DMS153 (cell line): ENCODE data around the gene THSD8.
"Not testable (repeated sequence)": the region's sequence is repeated elsewhere in the genome, so short reads cannot be mapped to it uniquely, and the experiment has no call there.

ENCODE experiments used
- DNase-seq: peaks from one replicate; lab custom pipeline; 2025; lab: John Stamatoyannopoulos, UW

The THSD8 gene

DNA sequence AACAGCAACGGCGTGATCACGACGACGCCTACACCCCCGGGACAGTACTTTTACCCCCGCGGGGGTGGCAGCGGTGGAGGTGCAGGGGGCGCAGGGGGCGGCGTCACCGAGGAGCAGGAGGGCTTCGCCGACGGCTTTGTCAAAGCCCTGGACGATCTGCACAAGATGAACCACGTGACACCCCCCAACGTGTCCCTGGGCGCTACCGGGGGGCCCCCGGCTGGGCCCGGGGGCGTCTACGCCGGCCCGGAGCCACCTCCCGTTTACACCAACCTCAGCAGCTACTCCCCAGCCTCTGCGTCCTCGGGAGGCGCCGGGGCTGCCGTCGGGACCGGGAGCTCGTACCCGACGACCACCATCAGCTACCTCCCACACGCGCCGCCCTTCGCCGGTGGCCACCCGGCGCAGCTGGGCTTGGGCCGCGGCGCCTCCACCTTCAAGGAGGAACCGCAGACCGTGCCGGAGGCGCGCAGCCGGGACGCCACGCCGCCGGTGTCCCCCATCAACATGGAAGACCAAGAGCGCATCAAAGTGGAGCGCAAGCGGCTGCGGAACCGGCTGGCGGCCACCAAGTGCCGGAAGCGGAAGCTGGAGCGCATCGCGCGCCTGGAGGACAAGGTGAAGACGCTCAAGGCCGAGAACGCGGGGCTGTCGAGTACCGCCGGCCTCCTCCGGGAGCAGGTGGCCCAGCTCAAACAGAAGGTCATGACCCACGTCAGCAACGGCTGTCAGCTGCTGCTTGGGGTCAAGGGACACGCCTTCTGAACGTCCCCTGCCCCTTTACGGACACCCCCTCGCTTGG, 9.6 kb upstream of the THSD8 start:
- DNase-seq = peak; percentile 61

DNA sequence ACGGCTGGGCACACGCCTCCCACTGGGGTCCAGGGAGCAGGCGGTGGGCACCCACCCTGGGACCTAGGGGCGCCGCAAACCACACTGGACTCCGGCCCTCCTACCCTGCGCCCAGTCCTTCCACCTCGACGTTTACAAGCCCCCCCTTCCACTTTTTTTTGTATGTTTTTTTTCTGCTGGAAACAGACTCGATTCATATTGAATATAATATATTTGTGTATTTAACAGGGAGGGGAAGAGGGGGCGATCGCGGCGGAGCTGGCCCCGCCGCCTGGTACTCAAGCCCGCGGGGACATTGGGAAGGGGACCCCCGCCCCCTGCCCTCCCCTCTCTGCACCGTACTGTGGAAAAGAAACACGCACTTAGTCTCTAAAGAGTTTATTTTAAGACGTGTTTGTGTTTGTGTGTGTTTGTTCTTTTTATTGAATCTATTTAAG, 9.0 kb upstream of the THSD8 start:
- no peak for DNase-seq

DNA sequence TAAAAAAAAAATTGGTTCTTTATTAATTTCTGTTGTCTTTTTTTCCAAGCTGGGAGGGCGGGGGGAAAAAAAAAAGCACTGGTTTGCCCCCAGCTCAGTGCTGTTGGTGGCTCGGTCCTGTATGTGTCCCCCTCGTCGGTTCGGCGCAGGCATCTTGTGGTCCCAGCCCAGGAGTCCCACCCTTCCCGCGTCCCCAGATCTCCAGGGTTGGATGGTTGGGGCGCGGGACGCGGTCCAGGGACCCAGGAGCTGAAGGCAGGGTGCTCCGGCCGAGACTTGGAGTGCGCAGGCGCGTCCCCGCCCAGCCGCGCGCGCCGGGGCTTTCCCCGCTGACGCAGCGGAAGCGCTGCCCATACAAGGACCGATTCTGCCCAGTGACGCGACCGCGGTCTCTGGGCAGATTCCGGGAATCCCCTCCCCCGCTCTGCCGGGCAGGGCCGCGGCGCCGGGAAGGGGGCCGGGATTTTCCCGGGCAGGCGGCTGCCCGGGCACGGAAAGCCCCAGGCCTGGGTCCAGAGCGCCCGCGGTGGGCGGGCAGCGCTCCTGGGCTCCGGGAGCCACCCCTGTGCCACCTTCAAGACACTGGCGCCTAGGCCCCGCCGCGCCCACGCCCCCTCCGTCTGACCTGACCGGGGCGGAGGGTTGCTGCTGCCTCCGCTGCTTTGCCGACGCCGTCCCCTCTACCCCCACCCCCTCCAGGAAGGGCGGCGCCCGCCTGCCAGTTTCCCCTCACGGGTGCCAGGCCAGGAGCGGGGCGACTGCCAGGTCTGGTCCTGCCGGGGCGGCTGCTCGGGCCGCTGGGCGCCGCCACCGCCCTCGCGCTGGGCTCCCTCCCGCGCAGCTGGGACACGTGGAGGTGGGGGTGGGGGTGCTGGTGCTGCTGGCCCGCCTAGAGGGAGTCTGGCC, 8.3 kb upstream of the THSD8 start:
- DNase-seq = peak; percentile 87

DNA sequence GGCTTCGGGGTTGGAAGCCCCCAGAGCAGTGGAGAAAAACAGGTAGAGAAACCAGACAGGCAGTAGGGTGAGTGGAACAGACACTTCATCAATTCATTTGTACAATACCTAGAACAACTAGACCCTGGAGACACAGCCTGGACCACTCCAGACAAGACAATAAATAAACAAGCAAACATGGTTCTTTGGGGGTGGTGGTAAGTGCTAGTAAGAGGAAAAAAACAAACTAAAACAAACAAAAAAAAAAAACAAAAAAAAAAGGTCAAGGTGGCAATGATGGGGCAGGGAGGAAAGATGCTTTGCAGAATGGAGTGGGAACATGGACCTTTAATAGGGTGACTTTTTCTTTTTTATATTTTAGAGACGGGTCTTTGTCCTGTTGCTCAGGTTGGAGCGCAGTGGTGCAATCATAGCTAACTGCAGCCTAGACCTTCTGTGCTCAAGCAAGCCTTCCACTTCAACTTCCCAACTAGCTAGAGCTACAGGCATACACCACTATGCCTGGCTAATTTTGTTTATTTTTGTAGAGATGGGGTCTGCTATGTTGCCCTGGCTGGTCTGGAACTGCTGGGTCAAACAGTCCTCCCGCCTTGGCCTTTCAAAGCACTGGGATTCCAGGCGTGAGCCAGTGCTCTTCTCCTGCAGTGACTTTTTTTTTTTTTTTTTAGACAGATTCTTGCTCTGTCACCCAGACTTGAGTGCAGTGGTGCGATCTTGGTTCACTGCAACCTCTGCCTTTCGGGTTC, 7.5 kb upstream of the THSD8 start:
- no peak for DNase-seq

DNA sequence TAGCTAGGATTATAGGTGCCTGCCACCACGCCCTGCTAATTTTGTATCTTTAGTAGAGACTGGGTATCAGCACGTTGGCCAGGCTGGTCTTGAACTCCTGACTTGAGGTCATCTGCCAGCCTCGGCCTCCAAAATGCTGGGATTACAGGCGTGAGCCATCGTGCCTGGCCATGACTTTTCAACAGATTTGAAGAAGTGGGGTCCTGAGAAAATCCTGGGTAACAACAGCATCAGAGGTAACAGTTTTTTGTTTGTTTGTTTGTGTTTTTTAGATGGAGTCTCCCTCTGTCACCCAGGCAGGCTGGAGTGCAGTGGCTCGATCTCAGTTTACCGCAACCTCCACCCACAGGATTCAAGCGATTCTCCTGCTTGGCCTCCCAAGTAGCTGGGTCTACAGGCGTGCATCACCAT, 6.9 kb upstream of the THSD8 start:
- no peak for DNase-seq

DNA sequence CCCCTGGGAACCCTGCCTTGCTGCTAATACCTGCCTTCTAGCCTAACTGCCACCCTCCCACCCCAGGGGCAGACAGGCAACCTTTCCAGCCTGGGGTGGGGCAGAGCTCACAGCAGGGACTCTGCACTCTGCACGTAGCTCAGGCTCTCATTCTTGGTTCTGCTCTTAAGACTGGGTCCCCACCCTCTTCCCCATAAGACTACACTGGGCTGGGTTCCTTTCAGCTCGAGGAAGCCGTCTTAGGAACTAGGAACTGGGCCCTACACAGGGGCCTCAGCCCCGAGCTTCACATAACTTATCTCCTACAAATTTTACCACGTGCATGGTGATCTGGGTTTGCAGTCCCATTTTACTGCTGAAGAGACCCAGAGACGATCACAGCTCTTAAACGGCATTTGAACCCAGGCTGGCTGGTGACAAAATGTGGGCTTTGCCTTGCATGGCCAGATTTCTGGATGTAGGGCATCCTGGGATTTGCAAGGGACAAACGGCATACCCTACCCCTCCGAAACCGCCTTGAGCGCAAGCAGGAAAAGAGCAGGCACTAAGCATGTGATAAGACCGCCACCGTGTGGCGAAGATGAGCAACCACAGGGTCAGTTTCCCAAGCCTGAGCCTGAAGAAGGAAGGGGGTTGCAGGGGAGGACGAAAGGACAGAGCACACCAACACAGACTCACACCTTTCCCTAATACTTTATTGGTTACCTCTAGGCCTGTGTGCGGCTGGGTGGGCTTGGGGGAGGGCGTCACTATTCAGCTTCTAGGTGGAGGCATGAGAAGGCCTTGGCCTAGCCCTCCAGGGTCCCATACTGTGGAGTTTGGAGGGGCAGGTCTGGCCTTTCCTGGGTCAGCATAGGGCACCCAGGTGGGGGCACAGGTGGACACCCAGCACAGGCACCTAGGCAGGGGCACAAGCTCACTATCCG, 5.5 kb upstream of the THSD8 start:
- peak; percentile 54 for DNase-seq

DNA sequence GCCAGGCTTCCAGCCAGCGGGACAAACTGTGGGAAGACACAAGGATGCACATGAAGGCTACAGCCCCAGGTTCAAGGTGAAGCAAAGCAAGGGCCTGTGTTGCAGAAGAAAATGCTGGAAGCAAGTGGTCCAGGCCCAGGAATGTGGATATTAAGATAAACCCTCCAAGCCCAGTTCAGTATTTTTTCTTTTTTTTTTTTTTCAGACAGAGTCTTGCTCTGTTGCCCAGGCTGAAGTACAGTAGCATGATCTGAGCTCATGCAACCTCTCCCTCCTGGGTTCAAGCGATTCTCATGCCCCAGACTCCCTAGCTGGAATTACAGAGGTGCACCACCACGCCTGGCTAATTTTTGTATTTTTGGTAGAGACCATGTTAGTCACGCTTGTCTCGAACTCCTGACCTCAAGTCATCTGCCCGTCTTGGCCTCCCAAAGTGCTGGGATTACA, 4.7 kb upstream of the THSD8 start:
- no peak for DNase-seq

DNA sequence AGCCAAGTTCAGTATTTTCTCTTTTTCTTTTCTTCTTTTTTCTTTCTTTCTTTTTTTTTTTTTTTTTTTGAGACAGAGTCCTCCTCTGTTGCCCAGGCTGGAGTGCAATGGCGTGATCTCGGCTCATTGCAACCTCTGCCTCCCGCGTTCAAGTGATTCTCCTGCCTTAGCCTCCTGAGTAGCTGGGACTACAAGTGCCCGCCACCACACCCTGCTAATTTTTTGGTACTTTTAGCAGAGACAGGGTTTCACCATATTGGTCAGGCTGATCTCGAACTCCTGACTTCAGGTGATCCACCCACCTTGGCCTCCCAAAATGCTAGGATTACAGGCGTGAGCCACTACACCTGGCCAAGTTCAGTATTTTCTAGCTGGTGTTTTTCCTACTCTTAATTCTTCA, 4.3 kb upstream of the THSD8 start:
- DNase-seq = not testable (repeated sequence)

DNA sequence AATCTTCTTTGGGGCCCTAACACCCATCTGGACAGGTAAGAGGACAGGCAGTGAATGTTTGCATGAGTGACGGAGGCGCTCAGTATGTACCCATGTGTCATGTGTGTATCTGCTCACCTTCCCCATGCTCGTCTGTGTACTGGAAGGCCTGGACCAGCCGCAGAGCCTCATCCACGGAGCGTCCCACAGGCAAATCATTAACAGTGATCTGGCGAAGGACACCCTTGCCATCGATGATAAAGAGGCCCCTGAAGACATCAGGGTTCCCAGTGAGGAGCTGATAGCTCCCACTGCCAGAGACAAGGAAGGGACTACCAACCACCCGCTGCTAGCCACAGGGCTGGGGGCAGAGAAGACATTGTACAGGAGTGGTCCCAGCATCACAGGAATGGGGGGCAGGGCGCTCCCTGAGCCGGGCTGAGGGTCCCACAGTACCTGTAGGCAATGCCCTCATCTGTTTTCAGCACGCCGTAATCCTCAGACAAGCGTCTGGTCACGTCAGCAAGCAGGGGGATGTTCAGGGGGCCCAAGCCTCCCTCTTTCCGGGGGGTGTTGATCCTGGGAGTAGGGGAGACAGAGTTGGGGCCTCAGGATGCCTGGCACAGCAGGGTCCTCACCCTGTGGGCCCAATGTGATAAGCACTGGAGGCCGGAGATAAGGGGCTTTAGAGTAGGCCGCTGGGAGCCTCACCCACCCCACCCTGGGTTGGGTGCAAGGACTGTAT, 2.0 kb upstream of the THSD8 start:
- no peak for DNase-seq

DNA sequence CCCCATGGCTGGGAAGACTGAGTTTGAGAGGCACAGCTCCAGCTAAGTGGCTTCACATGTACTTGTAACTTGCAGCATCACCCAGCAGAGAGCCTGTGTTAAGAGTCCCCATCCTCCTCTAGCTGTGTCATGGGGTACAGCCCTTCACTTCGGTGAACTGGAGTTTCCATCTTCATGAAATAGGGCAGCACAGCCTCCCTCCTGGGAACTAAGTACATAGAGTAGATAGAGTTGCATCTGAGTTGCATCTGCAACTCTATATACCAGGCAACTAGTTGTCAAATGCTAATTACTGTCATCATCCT, 1.5 kb upstream of the THSD8 start:
- DNase-seq = no peak

DNA sequence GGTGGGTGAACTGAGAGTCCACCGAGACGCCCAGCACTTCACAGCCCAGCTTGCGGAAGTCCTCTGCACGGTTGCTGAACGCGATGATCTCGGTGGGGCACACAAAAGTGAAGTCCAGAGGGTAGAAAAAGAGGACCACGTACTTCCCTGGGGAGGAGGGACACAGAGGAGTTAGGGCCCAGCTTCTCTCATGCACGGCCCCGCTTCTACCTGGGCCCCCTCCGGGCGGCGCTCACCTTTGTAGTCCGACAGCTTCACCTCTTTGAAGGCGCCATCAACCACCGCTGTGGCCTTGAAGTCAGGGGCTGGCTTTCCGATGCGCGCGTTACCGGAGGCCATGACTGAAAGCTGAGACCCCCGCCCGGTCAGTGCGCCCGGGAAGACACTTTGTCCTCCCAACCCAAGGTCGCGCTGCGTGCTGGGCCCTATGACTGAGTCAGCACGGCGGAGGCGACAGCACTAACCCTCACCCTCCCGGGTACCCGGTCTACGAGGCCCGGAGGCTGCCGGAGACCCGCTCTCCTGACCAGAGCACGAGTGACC, 875 bp upstream of the THSD8 start:
- DNase-seq = no peak

DNA sequence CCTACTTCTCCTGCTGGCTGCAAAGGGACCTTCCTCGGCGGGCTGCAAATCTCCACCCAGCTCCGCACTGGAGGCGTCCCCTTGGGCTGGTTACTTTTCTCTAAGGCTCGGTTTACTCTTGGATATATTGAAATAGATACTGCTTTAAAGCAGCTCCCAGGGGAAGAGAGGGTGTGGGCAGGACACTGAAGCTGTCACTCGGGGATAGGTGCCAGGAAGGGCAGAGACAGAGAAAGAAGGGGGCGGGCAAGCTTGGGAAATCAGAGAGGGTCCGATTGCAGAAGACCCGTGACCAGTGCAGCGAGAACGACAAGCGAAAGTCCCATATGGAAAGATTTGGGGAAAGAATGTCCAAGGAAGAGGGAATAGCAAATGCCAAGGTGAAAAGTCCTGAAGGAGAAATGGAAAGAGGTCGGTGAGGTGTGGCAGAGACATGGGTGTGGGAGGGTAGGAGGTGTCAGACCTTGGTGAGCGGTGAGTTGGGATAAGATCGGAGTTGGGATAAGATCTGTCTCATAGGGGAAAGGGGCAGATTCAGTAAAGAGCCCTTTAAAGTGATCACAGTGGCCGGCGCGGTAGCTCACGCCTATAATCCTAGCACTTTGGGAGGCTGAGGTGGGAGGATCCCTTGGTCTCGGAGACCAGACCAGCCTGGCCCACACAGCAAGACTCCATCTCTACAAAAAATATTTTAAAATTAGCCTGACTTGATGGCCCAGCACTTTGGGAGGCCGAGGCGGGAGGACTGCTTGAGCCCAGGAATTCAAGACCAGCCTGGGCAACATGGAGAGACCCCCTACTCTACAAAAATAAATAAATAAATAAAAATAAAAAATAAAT, 618 bp downstream of the THSD8 start:
- no peak for DNase-seq

DNA sequence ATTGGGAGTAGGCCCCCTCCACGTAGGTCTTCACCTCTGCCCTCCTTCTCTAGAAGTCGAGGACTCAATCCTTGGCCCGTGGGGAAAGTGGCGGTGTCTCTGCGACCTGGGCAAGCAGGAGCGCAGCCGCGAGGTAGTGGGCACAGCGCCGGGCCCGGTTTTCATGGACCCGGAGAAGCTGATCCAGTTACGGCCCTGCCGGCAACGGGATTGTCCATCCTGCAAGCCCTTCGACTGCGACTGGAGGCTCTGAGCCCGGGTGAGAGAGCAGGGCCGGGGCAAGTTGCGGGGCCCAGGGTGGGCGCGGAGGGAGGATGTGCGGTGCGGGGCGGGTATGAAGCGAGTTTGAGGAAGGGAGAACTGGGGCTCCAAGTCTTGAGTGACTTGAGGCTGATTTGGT, 2.2 kb downstream of the THSD8 start:
- DNase-seq = no peak

DNA sequence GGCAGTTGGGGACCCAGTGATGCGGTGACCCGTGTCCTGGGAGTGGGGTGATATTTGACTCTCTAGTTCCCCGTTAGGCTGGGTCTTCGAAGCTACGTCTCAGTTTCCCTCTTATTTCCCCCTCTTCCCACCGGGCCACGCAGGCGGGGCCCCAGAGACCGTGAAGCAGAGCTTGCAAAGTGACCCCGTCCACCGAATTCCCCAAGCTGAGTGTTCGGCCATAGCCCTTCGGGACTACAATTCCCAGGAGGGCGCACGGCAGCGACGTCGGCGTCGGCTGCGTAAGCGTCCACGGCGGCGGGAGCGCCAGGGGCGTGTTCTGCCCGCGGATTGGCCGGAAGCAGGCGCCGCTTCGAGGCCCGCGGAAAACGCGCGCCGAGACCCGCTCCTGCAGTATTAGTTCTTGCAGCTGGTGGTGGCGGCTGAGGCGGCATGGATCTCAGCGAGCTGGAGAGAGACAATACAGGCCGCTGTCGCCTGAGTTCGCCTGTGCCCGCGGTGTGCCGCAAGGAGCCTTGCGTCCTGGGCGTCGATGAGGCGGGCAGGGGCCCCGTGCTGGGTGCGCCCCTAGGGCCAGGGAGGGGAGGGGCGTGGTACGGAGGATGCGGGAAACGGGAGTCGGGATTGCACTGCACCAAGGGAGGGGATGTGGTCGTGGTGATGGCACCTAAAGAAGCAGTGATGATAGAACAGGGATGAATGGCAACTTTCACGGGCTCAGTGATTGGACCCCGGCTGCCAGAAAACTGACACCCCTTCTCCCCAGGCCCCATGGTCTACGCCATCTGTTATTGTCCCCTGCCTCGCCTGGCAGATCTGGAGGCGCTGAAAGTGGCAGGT, 4.6 kb downstream of the THSD8 start, which contains the start of gene RNASEH2A:
Gene RNASEH2A, plus strand, starts transcription at position 343 of the 840 bp plus-strand sequence. Its CDS starts 90 bp downstream, at position 433.
- peak; percentile 78 for DNase-seq

DNA sequence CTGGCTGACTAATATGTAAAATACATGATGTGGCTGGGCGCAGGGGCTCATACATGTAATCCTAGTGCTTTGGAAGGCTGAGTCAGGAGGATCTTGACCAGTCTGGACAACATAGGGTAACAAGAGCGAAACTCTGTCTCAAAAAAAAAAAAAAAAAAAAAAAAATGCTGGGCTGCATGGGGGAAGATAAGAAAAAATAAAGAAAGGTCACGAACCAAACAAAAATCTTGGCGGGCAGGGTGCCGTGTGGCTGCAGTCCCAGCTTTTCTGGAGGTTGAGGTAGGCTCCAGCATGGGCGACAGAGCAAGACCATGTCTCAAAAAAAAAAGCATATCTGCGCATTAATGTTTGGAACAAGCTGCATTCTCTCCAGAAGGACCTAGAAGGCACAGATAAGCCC, 13.2 kb downstream of the THSD8 start:
- no peak for DNase-seq

DNA sequence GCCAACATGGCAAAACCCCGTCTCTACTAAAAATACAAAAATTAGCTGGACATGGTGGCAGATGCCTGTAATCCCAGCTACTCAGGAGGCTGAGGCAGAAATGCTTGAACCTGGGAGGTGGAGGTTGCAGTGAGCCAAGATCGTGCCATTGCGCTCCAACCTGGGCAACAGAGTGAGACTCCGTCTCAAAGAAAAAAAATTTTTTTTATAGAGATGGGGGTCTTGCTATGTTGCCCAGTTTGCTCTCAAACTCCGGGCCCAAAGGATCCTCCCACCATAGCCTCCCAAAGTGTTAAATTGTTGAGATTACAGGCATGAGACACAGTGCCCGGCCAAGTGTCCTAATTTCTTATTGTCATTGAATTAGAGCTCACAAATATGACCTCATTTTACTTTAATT, 15.3 kb downstream of the THSD8 start:
- DNase-seq = not testable (repeated sequence)

DNA sequence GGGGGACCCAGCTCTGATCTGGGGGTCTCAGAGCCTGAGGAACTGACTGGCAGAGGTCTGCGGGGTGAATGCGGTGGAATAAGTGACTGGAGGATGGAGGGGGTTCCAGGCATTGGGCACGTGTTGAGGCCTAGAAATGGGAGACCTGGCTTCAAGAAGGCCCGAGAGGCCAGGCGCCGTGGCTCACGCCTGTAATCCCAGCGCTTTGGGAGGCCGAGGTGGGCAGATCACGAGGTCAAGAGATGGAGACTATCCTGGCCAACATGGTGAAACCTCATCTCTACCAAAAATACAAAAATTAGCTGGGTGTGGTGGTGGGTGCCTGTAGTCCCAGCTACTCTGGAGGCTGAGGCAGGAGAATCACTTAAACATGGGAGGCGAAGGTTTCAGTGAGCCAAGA, 15.9 kb downstream of the THSD8 start:
- not testable (repeated sequence) for DNase-seq

DNA sequence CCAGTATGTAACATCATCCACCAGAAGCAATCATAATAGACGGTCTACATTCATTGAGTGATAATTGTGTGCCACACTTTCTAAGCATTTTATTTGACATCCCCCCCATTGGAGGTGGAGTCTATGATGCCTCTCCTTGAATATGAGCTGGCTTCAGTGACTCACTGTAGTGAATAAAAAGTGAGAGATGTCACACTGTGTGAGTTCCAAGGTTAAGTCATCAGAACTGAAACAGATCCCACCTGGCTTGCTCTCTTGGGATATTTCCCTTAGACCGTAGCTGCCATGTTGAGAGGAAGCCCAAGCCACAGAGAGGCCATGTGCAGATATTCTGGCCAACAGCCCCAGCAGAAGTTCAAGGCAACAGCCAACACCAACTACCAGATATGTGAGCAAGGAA, 19.9 kb downstream of the THSD8 start:
- no peak for DNase-seq
